H9 (cell line): Measurements from ENCODE around the gene SPINK13. TPM values are rescaled to one million over a fixed set of nuclear protein-coding genes. Genes with fewer than 3 reads are reported as not detected.
"Not testable (repeated sequence)": the region's sequence is repeated elsewhere in the genome, so short reads cannot be mapped to it uniquely, and the experiment has no call there.

Source experiments
- DNase-seq: peaks from one replicate; pipeline ENCODE4 v3.0.0-alpha.2; 2017
- H2AFZ ChIP-seq: one replicate; pipeline ENCODE4 v1.6.1; 2013; ENCODE audit warnings: mild to moderate bottlenecking, low read length, control low read depth, moderate library complexity
- H2AK5ac ChIP-seq: 2 replicates; pipeline ENCODE4 v1.6.1; 2013; ENCODE audit warnings: low read length, control low read depth, mixed read lengths; ENCODE audit not compliant: insufficient read length
- H2BK120ac ChIP-seq: one replicate; pipeline ENCODE4 v1.6.1; 2013; ENCODE audit warnings: low read depth, mild to moderate bottlenecking, low read length, control low read depth, inconsistent platforms; ENCODE audit not compliant: poor library complexity, severe bottlenecking
- H2BK12ac ChIP-seq: 2 replicates; pipeline ENCODE4 v1.6.1; 2013; ENCODE audit warnings: low read length, control low read depth, mixed read lengths, low read depth; ENCODE audit not compliant: insufficient read length
- H2BK15ac ChIP-seq: 2 replicates; pipeline ENCODE4 v1.6.1; 2013; ENCODE audit warnings: low read depth, low read length, control low read depth
- H2BK20ac ChIP-seq: one replicate; pipeline ENCODE4 v1.6.1; 2013; ENCODE audit warnings: low read depth, mild to moderate bottlenecking, low read length, control low read depth, inconsistent platforms; ENCODE audit not compliant: poor library complexity, severe bottlenecking
- H2BK5ac ChIP-seq: 2 replicates; pipeline ENCODE4 v1.6.1; 2013; ENCODE audit warnings: low read length, control low read depth, mixed read lengths; ENCODE audit not compliant: insufficient read length
- H3K14ac ChIP-seq: 2 replicates; pipeline ENCODE4 v1.6.1; 2013; ENCODE audit warnings: low read length, control low read depth; ENCODE audit not compliant: insufficient read depth
- H3K18ac ChIP-seq: 2 replicates; pipeline ENCODE4 v1.6.1; 2013; ENCODE audit warnings: low read depth, mild to moderate bottlenecking, mixed read lengths, low read length, control low read depth; ENCODE audit not compliant: insufficient read length
- H3K23ac ChIP-seq: 2 replicates; pipeline ENCODE4 v1.6.1; 2013; ENCODE audit warnings: low read length, control low read depth, mixed read lengths, low read depth; ENCODE audit not compliant: insufficient read length
- H3K23me2 ChIP-seq: 2 replicates; pipeline ENCODE4 v1.6.1; 2013; ENCODE audit warnings: low read depth, mild to moderate bottlenecking, mixed read lengths, low read length, control low read depth; ENCODE audit not compliant: insufficient read length, poor library complexity, severe bottlenecking
- H3K27ac ChIP-seq: 2 replicates; pipeline ENCODE4 v1.5.1; 2013; ENCODE audit warnings: low read length, control low read depth, mixed read lengths, low read depth; ENCODE audit not compliant: insufficient read length
- H3K27me3 ChIP-seq: 2 replicates; pipeline ENCODE4 v1.6.1; 2013; ENCODE audit warnings: low read length, control low read depth, inconsistent platforms; ENCODE audit not compliant: insufficient read depth
- H3K4ac ChIP-seq: 2 replicates; pipeline ENCODE4 v1.6.1; 2013; ENCODE audit warnings: low read depth, mild to moderate bottlenecking, control low read depth, inconsistent platforms, low read length, moderate library complexity
- H3K4me1 ChIP-seq: 2 replicates; pipeline ENCODE4 v1.6.1; 2013; ENCODE audit warnings: low read length, control low read depth, inconsistent platforms; ENCODE audit not compliant: insufficient read depth
- H3K4me2 ChIP-seq: 2 replicates; pipeline ENCODE4 v1.6.1; 2013; ENCODE audit warnings: low read length, control low read depth, mixed read lengths; ENCODE audit not compliant: insufficient read length, insufficient read depth
- H3K56ac ChIP-seq: 2 replicates; pipeline ENCODE4 v1.6.1; 2013; ENCODE audit warnings: low read depth, mild to moderate bottlenecking, mixed read lengths, low read length, control low read depth; ENCODE audit not compliant: insufficient read length
- H3K79me1 ChIP-seq: 2 replicates; pipeline ENCODE4 v1.6.1; 2013; ENCODE audit warnings: low read depth, mild to moderate bottlenecking, moderate library complexity, low read length, control low read depth, inconsistent platforms; ENCODE audit not compliant: insufficient read depth, poor library complexity, severe bottlenecking
- H3K79me2 ChIP-seq: 2 replicates; pipeline ENCODE4 v1.6.1; 2013; ENCODE audit warnings: low read length, control low read depth, inconsistent platforms; ENCODE audit not compliant: insufficient read depth
- H3K9ac ChIP-seq: 2 replicates; pipeline ENCODE4 v1.6.1; 2013; ENCODE audit warnings: low read length, control low read depth, mixed read lengths; ENCODE audit not compliant: insufficient read length; ENCODE audit errors: extremely low read depth
- H3K9me3 ChIP-seq: one replicate; pipeline ENCODE4 v1.6.1; 2013; ENCODE audit warnings: low read depth, low read length, inconsistent platforms; ENCODE audit not compliant: control insufficient read depth
- H3T11ph ChIP-seq: one replicate; pipeline ENCODE4 v1.6.1; 2013; ENCODE audit warnings: mild to moderate bottlenecking, low read length, control low read depth, inconsistent platforms
- H4K20me1 ChIP-seq: one replicate; pipeline ENCODE4 v1.6.1; 2013; ENCODE audit not compliant: control insufficient read depth, insufficient read length, insufficient read depth
- H4K5ac ChIP-seq: 2 replicates; pipeline ENCODE4 v1.6.1; 2013; ENCODE audit warnings: low read depth, mild to moderate bottlenecking, mixed read lengths, low read length, control low read depth; ENCODE audit not compliant: insufficient read length
- H4K8ac ChIP-seq: replicated peaks from 2 replicates; pipeline ENCODE4 v1.6.1; 2013; ENCODE audit warnings: low read length, control low read depth, mixed read lengths, low read depth; ENCODE audit not compliant: insufficient read length
- H4K91ac ChIP-seq: 2 replicates; pipeline ENCODE4 v1.6.1; 2013; ENCODE audit warnings: low read depth, mild to moderate bottlenecking, moderate library complexity, mixed read lengths, low read length, control low read depth; ENCODE audit not compliant: insufficient read length
- H3K27ac Mint-ChIP-seq, 3 experiments: 2 replicates in 2 of 3; 3 replicates in 1 of 3; pipeline ENCODE4 v1.8.0; 2020 to 2021; ENCODE audit warnings: mixed read lengths in 3 of 3, mild to moderate bottlenecking in 1 of 3, moderate library complexity in 1 of 3
- H3K27me3 Mint-ChIP-seq: 2 replicates; pipeline ENCODE4 v1.8.0; 2021; ENCODE audit warnings: low read depth, mild to moderate bottlenecking, moderate library complexity, mixed read lengths
- H3K36me3 Mint-ChIP-seq, 3 experiments: 2 replicates in 2 of 3; 3 replicates in 1 of 3; pipeline ENCODE4 v1.8.0; 2020 to 2021; ENCODE audit warnings: low read depth in 3 of 3, mixed read lengths in 3 of 3; ENCODE audit not compliant: insufficient read depth in 1 of 3
- H3K4me1 Mint-ChIP-seq, 2 experiments: 2 replicates each; pipeline ENCODE4 v1.8.0; 2020; ENCODE audit warnings: mixed read lengths in 2 of 2
- H3K4me3 Mint-ChIP-seq, 2 experiments: 2 replicates in 1 of 2; 3 replicates in 1 of 2; pipeline ENCODE4 v1.8.0; 2020 to 2021; ENCODE audit warnings: mild to moderate bottlenecking in 2 of 2, mixed read lengths in 2 of 2, moderate library complexity in 1 of 2
- H3K9me3 Mint-ChIP-seq, 2 experiments: 2 replicates in 1 of 2; 3 replicates in 1 of 2; pipeline ENCODE4 v1.8.0; 2020; ENCODE audit warnings: mild to moderate bottlenecking in 2 of 2, mixed read lengths in 2 of 2, moderate library complexity in 1 of 2
- WGBS: extraction: QIAGEN DNeasy Blood & Tissue Kit; methylation state at CpG from one replicate; pipeline ENCODE4 v1.1.7; 2013; ENCODE audit warnings: missing lambda C conversion rate, low lambda C conversion rate, mixed read lengths; ENCODE audit not compliant: insufficient read length; ENCODE audit errors: extremely low coverage; 5-methylcytosine and 5-hydroxymethylcytosine counted together
- total RNA-seq: library from RNA; stranded (reverse); gene quantifications from 2 replicates; pipeline ENCODE4 v1.2.1, GENCODE V29; 2021

Gene SPINK13
- total RNA-seq, 1 experiment from 2014 or later, result not detected

- H4K5ac ChIP-seq, H3K79me1 ChIP-seq, H3K4ac ChIP-seq, H3K4me1 ChIP-seq, H3K14ac ChIP-seq, H3K23ac ChIP-seq, H2BK15ac ChIP-seq, H2BK5ac ChIP-seq, H3K9ac ChIP-seq, H3K27me3 ChIP-seq, H4K91ac ChIP-seq, H4K20me1 ChIP-seq, H2BK120ac ChIP-seq, H3K56ac ChIP-seq, H2BK12ac ChIP-seq, H3K9me3 ChIP-seq, H4K8ac ChIP-seq, H3K79me2 ChIP-seq, H2AK5ac ChIP-seq, H3T11ph ChIP-seq, H3K9me3 Mint-ChIP-seq, H2BK20ac ChIP-seq, H3K4me2 ChIP-seq, H3K27ac ChIP-seq, H2AFZ ChIP-seq, H3K23me2 ChIP-seq: not testable (repeated sequence)
- Mint-ChIP-seq H3K4me3 (peak overlapping the region in 1 of 2 experiments; percentile 14; a peak in 1 of 5 replicates), H3K36me3 (peaks cover 3 to 17% (median 3%) of the 10 kb centered on the region in 3 experiments; a peak in 6 of 7 replicates), H3K4me1 (peaks cover 11 to 16% of the 10 kb centered on the region in 2 experiments), H3K27me3 (peaks cover 14% of the 10 kb centered on the region), H3K27ac (peak overlapping the region in 2 of 3 experiments; percentile 31 to 78; a peak in 2 of 7 replicates)
- no CpG with 5 or more reads among the region's 5 CpGs for WGBS
- DNase-seq, result peak; percentile 42
- peak overlapping the region; percentile 63 for H3K18ac ChIP-seq
These were observed 12.3 kb downstream of the SPINK13 start for GRCh38 chr5:148280893-148281292.

- not testable (repeated sequence) for H4K8ac ChIP-seq, H4K5ac ChIP-seq, H2AFZ ChIP-seq, H3K27me3 ChIP-seq, H4K91ac ChIP-seq, H3K23ac ChIP-seq, H2BK120ac ChIP-seq, H3K23me2 ChIP-seq, H3K4ac ChIP-seq, H3K4me1 ChIP-seq, H2AK5ac ChIP-seq, H3K14ac ChIP-seq, H2BK15ac ChIP-seq, H3K9ac ChIP-seq, H3K4me2 ChIP-seq, H2BK5ac ChIP-seq, H3K56ac ChIP-seq, H3K9me3 ChIP-seq, H4K20me1 ChIP-seq, H2BK12ac ChIP-seq, H3K9me3 Mint-ChIP-seq, H3K18ac ChIP-seq, DNase-seq, H3K79me1 ChIP-seq, H3T11ph ChIP-seq, H2BK20ac ChIP-seq, H3K79me2 ChIP-seq, H3K27ac ChIP-seq
- H3K4me3 Mint-ChIP-seq, result peak overlapping the region in 1 of 2 experiments; percentile 1; a peak in 1 of 5 replicates
- peaks cover 11 to 16% of the 10 kb centered on the region in 2 experiments for H3K4me1 Mint-ChIP-seq
- H3K27ac Mint-ChIP-seq, result peak overlapping the region in 2 of 3 experiments; percentile 65 to 68; a peak in 2 of 7 replicates
- H3K36me3 Mint-ChIP-seq, result peaks cover 2 to 17% (median 3%) of the 10 kb centered on the region in 3 experiments; a peak in 6 of 7 replicates
- no CpG with 5 or more reads among the region's 4 CpGs for WGBS
- peaks cover 14% of the 10 kb centered on the region for H3K27me3 Mint-ChIP-seq
These were observed 12.7 kb downstream of the SPINK13 start for GRCh38 chr5:148281336-148281735.
